ENCODE data around the gene SOAT1.

The SOAT1 gene

GRCh38 chr1:179321533-179322216 is 28.1 kb downstream of the SOAT1 start:
- no peak overlapping the region for H3K27ac ChIP-seq
- TF ChIP-seq, protein P1, sequence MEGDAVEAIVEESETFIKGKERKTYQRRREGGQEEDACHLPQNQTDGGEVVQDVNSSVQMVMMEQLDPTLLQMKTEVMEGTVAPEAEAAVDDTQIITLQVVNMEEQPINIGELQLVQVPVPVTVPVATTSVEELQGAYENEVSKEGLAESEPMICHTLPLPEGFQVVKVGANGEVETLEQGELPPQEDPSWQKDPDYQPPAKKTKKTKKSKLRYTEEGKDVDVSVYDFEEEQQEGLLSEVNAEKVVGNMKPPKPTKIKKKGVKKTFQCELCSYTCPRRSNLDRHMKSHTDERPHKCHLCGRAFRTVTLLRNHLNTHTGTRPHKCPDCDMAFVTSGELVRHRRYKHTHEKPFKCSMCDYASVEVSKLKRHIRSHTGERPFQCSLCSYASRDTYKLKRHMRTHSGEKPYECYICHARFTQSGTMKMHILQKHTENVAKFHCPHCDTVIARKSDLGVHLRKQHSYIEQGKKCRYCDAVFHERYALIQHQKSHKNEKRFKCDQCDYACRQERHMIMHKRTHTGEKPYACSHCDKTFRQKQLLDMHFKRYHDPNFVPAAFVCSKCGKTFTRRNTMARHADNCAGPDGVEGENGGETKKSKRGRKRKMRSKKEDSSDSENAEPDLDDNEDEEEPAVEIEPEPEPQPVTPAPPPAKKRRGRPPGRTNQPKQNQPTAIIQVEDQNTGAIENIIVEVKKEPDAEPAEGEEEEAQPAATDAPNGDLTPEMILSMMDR (conservative IDR thresholded peaks at IDR 0.05): no peak
- no peak for TF ChIP-seq ZFX (IDR thresholded peaks at IDR 0.05)

GRCh38 chr1:179322557-179322956 is 29.0 kb downstream of the SOAT1 start:
- TF ChIP-seq, protein P1 (conservative IDR thresholded peaks at IDR 0.05): no peak
- no peak for TF ChIP-seq ZFX (IDR thresholded peaks at IDR 0.05)
- no peak overlapping the region for H3K27ac ChIP-seq

DNA sequence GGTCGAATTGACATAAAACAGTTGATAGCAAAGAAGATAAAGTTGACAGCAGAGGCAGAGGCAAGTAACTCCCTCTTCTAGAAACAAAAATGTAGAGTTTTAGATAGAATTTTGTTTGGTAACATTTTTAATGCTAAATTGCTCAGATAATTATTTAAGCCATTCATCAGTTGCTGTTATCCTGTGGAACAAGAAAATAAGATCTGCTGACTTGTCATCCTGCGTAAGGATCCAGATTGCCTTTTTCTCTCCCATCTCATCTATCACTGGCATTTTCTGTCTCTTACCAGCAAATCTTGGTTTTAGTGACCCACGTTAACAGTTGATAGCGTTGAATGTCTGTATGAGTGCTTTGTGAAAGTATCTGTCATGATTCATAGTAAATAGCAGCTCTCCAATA is 29.8 kb downstream of the SOAT1 start:
- TF ChIP-seq, protein P1 (conservative IDR thresholded peaks at IDR 0.05): no peak
- no peak for TF ChIP-seq ZFX (IDR thresholded peaks at IDR 0.05)
- no peak overlapping the region for H3K27ac ChIP-seq

- H3K27ac ChIP-seq: no peak overlapping the region
- no peak for TF ChIP-seq ZFX (IDR thresholded peaks at IDR 0.05)
- TF ChIP-seq, protein P1 (conservative IDR thresholded peaks at IDR 0.05): no peak
These were observed 32.2 kb downstream of the SOAT1 start for GRCh38 chr1:179325836-179326235.

- no peak for TF ChIP-seq ZFX (IDR thresholded peaks at IDR 0.05)
- TF ChIP-seq, protein P1 (conservative IDR thresholded peaks at IDR 0.05): no peak
- H3K27ac ChIP-seq: no peak overlapping the region
These were observed 33.1 kb downstream of the SOAT1 start for GRCh38 chr1:179326746-179327145.

DNA sequence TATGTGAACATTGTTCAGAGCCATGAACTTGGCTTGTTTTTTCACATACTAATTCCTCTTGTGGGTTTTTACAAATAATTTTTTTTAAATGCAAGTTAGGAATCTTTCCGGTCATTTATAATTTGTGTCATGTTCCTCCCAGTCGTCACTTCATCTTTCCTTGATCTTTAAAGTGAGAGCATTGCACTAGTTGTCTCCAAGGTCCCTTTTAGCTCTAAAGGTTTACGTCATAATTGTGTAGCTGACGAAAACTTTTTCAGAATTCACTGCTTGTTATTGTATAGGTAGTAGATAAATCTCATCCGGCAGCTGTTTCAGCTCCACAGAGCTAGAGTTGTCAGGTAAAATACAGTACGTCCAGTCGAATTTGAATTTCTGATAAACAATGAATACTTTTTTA is 33.6 kb downstream of the SOAT1 start:
- H3K27ac ChIP-seq: no peak overlapping the region
- TF ChIP-seq ZFX (IDR thresholded peaks at IDR 0.05): no peak
- TF ChIP-seq, protein P1 (conservative IDR thresholded peaks at IDR 0.05): no peak

DNA sequence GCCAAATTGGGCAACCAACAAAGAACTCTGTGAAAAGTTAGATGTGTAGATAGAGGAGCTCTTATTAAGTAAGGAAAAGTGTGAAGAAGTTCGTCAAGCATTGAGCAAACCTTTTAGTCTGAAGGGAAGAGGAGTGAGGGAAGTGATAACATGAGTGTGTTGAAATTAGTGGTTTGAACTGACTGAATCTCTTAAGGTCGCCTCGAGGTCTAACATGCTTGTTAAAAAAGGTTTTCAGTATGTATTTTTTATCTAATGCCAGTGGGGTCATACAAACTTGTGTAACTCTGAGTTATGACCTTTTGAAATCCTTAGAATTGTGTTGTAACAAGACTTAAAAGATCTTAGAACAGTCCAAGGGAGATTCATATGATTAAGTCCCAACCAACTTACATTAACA is 34.1 kb downstream of the SOAT1 start:
- H3K27ac ChIP-seq: no peak overlapping the region
- no peak for TF ChIP-seq ZFX (IDR thresholded peaks at IDR 0.05)
- TF ChIP-seq, protein P1 (conservative IDR thresholded peaks at IDR 0.05): no peak

Data from C4-2B (cell line).